Embryonic facial prominence (tissue), 1 donor: ENCODE results near the gene WWC1.
"Not testable (repeated sequence)": the region's sequence is repeated elsewhere in the genome, so short reads cannot be mapped to it uniquely, and the experiment has no call there.

ENCODE experiments used
- DNase-seq: peaks from one replicate; pipeline ENCODE4 v3.0.0-alpha.2; 2016; ENCODE audit errors: extremely low spot score

WWC1 gene

GRCh38 chr5:168332042-168332441, 40.6 kb downstream of the WWC1 start:
- DNase-seq, result no peak

GRCh38 chr5:168334280-168334679, 42.8 kb downstream of the WWC1 start:
- no peak for DNase-seq

GRCh38 chr5:168334695-168335094, 43.2 kb downstream of the WWC1 start:
- peak; percentile 51 for DNase-seq

GRCh38 chr5:168337361-168337760, 45.9 kb downstream of the WWC1 start:
- DNase-seq, result no peak

GRCh38 chr5:168339109-168339771, 47.8 kb downstream of the WWC1 start:
- no peak for DNase-seq

- DNase-seq, result not testable (repeated sequence)
These were observed 48.3 kb downstream of the WWC1 start for GRCh38 chr5:168339772-168340140.

GRCh38 chr5:168340487-168340886, 49.0 kb downstream of the WWC1 start:
- DNase-seq, result no peak

- DNase-seq, result no peak
These were observed 49.7 kb downstream of the WWC1 start for GRCh38 chr5:168341178-168341577.

- no peak for DNase-seq
These were observed 50.8 kb downstream of the WWC1 start for GRCh38 chr5:168342151-168342825.

- DNase-seq, result no peak
These were observed 51.5 kb downstream of the WWC1 start for GRCh38 chr5:168342985-168343384.

- DNase-seq, result peak; percentile 46
These were observed 55.0 kb downstream of the WWC1 start for GRCh38 chr5:168346417-168346816.

GRCh38 chr5:168347368-168348083, 56.1 kb downstream of the WWC1 start:
- no peak for DNase-seq

- no peak for DNase-seq
These were observed 56.6 kb downstream of the WWC1 start for GRCh38 chr5:168348084-168348414.

- no peak for DNase-seq
These were observed 58.9 kb downstream of the WWC1 start for GRCh38 chr5:168350315-168350714.

- no peak for DNase-seq
These were observed 61.9 kb downstream of the WWC1 start for GRCh38 chr5:168353216-168353957.

GRCh38 chr5:168354397-168354796, 63.0 kb downstream of the WWC1 start:
- no peak for DNase-seq

- DNase-seq, result no peak
These were observed 64.7 kb downstream of the WWC1 start for GRCh38 chr5:168356171-168356570.

GRCh38 chr5:168356592-168356991, 65.1 kb downstream of the WWC1 start:
- no peak for DNase-seq

GRCh38 chr5:168357876-168358275, 66.4 kb downstream of the WWC1 start:
- DNase-seq, result no peak

GRCh38 chr5:168359820-168360460, 68.5 kb downstream of the WWC1 start:
- DNase-seq, result no peak

- DNase-seq, result no peak
These were observed 69.3 kb downstream of the WWC1 start for GRCh38 chr5:168360521-168361285.
